Panc1 (cell line): ENCODE data around the gene DBNDD2. TPM values are rescaled to one million over a fixed set of nuclear protein-coding genes. Genes with fewer than 3 reads are reported as not detected.

ENCODE experiments used
- ATAC-seq: fragments of 200-7000 bp; cut with Tn5 transposase; 2 replicates; pipeline ENCODE4 v1.9.1; 2020; ENCODE audit warnings: mild to moderate bottlenecking, moderate library complexity
- BruUV-seq: library from RNA; stranded (reverse); fragments of 400-500 nt; replicated peaks from 2 replicates; lab custom pipeline; 2021; lab: Mats Ljungman, UMichigan
- CTCF ChIA-PET: fragments of 300-600 bp; sonication (Branson Sonifier 250); formaldehyde crosslinking; loops from one replicate; lab custom pipeline; 2022; ENCODE audit warnings: antibody characterized with exemption; lab: Charles Lee
- POLR2A ChIA-PET: fragments of 300-600 bp; sonication (Branson Sonifier 250); formaldehyde crosslinking; loops from one replicate; lab custom pipeline; 2022; ENCODE audit warnings: antibody characterized with exemption; lab: Charles Lee
- DNase-seq: peaks from one replicate; pipeline ENCODE4 v3.0.0-alpha.2; 2010; ENCODE audit warnings: low read depth, low spot score
- H3K27ac ChIP-seq: 2 replicates; pipeline ENCODE4 v1.5.1; 2011; ENCODE audit warnings: mild to moderate bottlenecking, low read length, inconsistent platforms
- H3K27me3 ChIP-seq: fragments of 200-500 bp; sonication (Bioruptor generic); 2 replicates; pipeline ENCODE4 v1.6.0; 2014; ENCODE audit warnings: low read length, inconsistent platforms; ENCODE audit not compliant: control insufficient read depth, insufficient read depth
- H3K36me3 ChIP-seq: fragments of 200-500 bp; sonication (Bioruptor generic); 2 replicates; pipeline ENCODE4 v1.5.1; 2014; ENCODE audit warnings: inconsistent platforms, mild to moderate bottlenecking, low read length, moderate library complexity; ENCODE audit not compliant: control insufficient read depth, insufficient read depth
- H3K4me1 ChIP-seq: 2 replicates; pipeline ENCODE4 v1.5.1; 2011; ENCODE audit warnings: inconsistent platforms, mild to moderate bottlenecking, low read length, moderate library complexity; ENCODE audit not compliant: control insufficient read depth, insufficient read depth
- H3K4me3 ChIP-seq, 2 experiments: 2 replicates each; pipeline ENCODE4 v1.5.1; 2011 to 2012; ENCODE audit warnings: low read depth in 2 of 2, low read length in 2 of 2, mild to moderate bottlenecking in 2 of 2, inconsistent platforms in 1 of 2, moderate library complexity in 1 of 2
- H3K9me3 ChIP-seq: fragments of 200-500 bp; sonication (Bioruptor generic); 2 replicates; pipeline ENCODE4 v1.5.1; 2014; ENCODE audit warnings: low read depth, mild to moderate bottlenecking, inconsistent platforms, low read length, moderate library complexity; ENCODE audit not compliant: control insufficient read depth, insufficient read depth
- POLR2AphosphoS5 ChIP-seq: IDR thresholded peaks from 2 replicates; pipeline ENCODE4 v1.6.1; 2012; ENCODE audit warnings: mild to moderate bottlenecking, low read depth, low read length, moderate library complexity
- SIN3A ChIP-seq: IDR thresholded peaks from 2 replicates; pipeline ENCODE4 v1.6.1; 2012; ENCODE audit warnings: low read depth, mild to moderate bottlenecking, low read length, moderate library complexity, borderline replicate concordance; ENCODE audit not compliant: insufficient read depth
- TCF7L2 ChIP-seq: IDR thresholded peaks from 2 replicates; pipeline ENCODE4 v1.6.1; 2011; ENCODE audit warnings: mild to moderate bottlenecking, low read depth, low read length, inconsistent platforms
- in situ Hi-C: cut with HindIII; loops from 2 replicates; pipeline ENCODE4 v1.10.0; 2016; ENCODE audit warnings: low sequenced_read_pairs, low pct_unique_long_range_greater_than_20kb
- intact Hi-C: fragments of 100-400 bp; cut with micrococcal nuclease; formaldehyde crosslinking; loops from one replicate; pipeline ENCODE4 v1.10.0; 2022; ENCODE audit not compliant: unreplicated experiment
- total RNA-seq: library from RNA; stranded (reverse); gene quantifications from one replicate; pipeline ENCODE4 v1.2.1, GENCODE V29; 2021; ENCODE audit not compliant: unreplicated experiment
- TF ChIP-seq, protein P1 (sequence below): fragments of 450-650 bp; IDR thresholded peaks from 2 replicates; pipeline ENCODE4 v1.5.1; 2017; ENCODE audit warnings: mild to moderate bottlenecking
- TF ChIP-seq, protein P2 (sequence below), 2 experiments: IDR thresholded peaks; 2 replicates each; pipeline ENCODE4 v1.6.1; 2011 to 2012; ENCODE audit warnings: low read depth in 2 of 2, control low read depth in 1 of 2, low read length in 1 of 2, mild to moderate bottlenecking in 1 of 2, moderate library complexity in 1 of 2; ENCODE audit not compliant: insufficient read depth in 1 of 2

DBNDD2 gene
- total RNA-seq, 1 experiment from 2014 or later = 55.4 TPM

DNA sequence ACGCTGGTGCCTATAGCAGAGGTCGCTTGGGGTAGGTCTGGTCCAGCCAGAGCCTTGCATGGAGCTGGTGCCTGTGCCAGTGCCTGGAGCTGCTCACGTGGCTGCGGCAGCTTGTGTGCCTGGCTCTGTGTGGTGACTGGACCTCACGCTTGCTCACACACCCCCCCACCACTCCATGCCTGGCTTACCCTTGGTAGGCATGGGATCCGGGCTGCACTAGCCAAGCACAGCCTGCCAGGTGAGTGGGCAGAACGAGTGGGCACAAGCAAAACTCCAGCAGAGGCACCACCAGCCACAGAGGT, 13.0 kb upstream of the DBNDD2 start:
- POLR2A ChIA-PET = no interaction called here
- ATAC-seq = peak; percentile 26; the same call in 1 of the 2 replicates
- Histone ChIP-seq H3K36me3 (no peaks in the 10 kb centered on the region), H3K27ac (no peak overlapping the region), H3K9me3 (peaks cover 5% of the 10 kb centered on the region; the same call in 1 of the 2 replicates), H3K4me1 (no peaks in the 10 kb centered on the region), H3K27me3 (no peaks in the 10 kb centered on the region), H3K4me3 (no peak overlapping the region)
- in situ Hi-C loops = no loop called here
- no TSS peak for BruUV-seq
- CTCF ChIA-PET = no interaction called here
- no peak for DNase-seq
- intact Hi-C loops = no loop called here
- TF ChIP-seq SIN3A (no peak), POLR2AphosphoS5 (no peak), TCF7L2 (no peak)
- TF ChIP-seq, protein P1, sequence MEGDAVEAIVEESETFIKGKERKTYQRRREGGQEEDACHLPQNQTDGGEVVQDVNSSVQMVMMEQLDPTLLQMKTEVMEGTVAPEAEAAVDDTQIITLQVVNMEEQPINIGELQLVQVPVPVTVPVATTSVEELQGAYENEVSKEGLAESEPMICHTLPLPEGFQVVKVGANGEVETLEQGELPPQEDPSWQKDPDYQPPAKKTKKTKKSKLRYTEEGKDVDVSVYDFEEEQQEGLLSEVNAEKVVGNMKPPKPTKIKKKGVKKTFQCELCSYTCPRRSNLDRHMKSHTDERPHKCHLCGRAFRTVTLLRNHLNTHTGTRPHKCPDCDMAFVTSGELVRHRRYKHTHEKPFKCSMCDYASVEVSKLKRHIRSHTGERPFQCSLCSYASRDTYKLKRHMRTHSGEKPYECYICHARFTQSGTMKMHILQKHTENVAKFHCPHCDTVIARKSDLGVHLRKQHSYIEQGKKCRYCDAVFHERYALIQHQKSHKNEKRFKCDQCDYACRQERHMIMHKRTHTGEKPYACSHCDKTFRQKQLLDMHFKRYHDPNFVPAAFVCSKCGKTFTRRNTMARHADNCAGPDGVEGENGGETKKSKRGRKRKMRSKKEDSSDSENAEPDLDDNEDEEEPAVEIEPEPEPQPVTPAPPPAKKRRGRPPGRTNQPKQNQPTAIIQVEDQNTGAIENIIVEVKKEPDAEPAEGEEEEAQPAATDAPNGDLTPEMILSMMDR = no peak
- TF ChIP-seq, protein P2, sequence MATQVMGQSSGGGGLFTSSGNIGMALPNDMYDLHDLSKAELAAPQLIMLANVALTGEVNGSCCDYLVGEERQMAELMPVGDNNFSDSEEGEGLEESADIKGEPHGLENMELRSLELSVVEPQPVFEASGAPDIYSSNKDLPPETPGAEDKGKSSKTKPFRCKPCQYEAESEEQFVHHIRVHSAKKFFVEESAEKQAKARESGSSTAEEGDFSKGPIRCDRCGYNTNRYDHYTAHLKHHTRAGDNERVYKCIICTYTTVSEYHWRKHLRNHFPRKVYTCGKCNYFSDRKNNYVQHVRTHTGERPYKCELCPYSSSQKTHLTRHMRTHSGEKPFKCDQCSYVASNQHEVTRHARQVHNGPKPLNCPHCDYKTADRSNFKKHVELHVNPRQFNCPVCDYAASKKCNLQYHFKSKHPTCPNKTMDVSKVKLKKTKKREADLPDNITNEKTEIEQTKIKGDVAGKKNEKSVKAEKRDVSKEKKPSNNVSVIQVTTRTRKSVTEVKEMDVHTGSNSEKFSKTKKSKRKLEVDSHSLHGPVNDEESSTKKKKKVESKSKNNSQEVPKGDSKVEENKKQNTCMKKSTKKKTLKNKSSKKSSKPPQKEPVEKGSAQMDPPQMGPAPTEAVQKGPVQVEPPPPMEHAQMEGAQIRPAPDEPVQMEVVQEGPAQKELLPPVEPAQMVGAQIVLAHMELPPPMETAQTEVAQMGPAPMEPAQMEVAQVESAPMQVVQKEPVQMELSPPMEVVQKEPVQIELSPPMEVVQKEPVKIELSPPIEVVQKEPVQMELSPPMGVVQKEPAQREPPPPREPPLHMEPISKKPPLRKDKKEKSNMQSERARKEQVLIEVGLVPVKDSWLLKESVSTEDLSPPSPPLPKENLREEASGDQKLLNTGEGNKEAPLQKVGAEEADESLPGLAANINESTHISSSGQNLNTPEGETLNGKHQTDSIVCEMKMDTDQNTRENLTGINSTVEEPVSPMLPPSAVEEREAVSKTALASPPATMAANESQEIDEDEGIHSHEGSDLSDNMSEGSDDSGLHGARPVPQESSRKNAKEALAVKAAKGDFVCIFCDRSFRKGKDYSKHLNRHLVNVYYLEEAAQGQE (IDR thresholded peaks at IDR 0.05; ENCODE audit: insufficient read depth in 1 of 2, low read depth in 2 of 2, low read length in 1 of 2) = no peak

DNA sequence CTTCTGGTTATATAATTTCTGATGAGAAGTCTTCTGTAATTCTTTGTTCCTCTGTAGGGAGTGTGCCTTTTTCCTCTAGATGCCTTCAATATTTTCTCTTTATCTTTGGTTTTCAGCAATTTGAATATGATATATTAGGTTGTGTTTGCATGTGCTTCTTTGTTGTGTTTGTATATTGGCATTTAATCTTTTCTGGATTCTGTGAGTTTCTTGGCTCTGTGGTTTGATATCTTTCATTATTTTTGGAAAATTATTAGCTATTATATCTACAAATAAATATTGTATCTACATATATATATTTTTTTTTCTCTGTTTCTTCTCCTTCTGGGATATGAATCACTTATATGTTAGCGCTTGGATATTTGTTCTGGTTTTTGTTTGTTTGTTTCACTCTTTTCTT, 9.1 kb upstream of the DBNDD2 start:
- in situ Hi-C loops = no loop called here
- BruUV-seq = no TSS peak
- intact Hi-C loops = no loop called here
- H3K27ac ChIP-seq = no peak overlapping the region
- no peaks in the 10 kb centered on the region for H3K36me3 ChIP-seq
- CTCF ChIA-PET = no interaction called here
- no peaks in the 10 kb centered on the region for H3K4me1 ChIP-seq
- peaks cover 11% of the 10 kb centered on the region; the same call in 1 of the 2 replicates for H3K9me3 ChIP-seq
- H3K4me3 ChIP-seq = no peak overlapping the region
- POLR2A ChIA-PET = no interaction called here
- TF ChIP-seq SIN3A (no peak), TCF7L2 (no peak), POLR2AphosphoS5 (no peak)
- TF ChIP-seq, protein P2 (IDR thresholded peaks at IDR 0.05; ENCODE audit: insufficient read depth in 1 of 2, low read depth in 2 of 2, low read length in 1 of 2) = no peak
- TF ChIP-seq, protein P1 = no peak
- DNase-seq (no peak), ATAC-seq (no peak)
- no peaks in the 10 kb centered on the region for H3K27me3 ChIP-seq
